ENCODE data around the gene PEX10. TPM values are rescaled to one million over a fixed set of nuclear protein-coding genes. Genes with fewer than 3 reads are reported as not detected.

The PEX10 gene
- total and polyA plus RNA-seq, 8 donors: 10.1 to 16.8 (median 12.2) TPM

GRCh38 chr1:2458687-2459086 is 46.3 kb upstream of the PEX10 start:
- no peak for TF ChIP-seq CTCF (IDR thresholded peaks at IDR 0.05)
- WGBS, 2 donors: 65 to 80% methylated on average over 18 of the region's 18 CpGs
- Histone ChIP-seq H3K4me1 (no peaks in the 10 kb centered on the region), H3K36me3 (no peaks in the 10 kb centered on the region), H3K9me3 (no peaks in the 10 kb centered on the region), H3K4me3 (no peak overlapping the region), H3K27me3 (no peaks in the 10 kb centered on the region), H3K27ac (no peak overlapping the region)
- DNase-seq: no peak
- no peak for ATAC-seq
- FAIRE-seq: no peak
- intact Hi-C loops (cut with DNase I): no loop called here

- H3K4me3 ChIP-seq: no peak overlapping the region
- FAIRE-seq (no peak), ATAC-seq (no peak), DNase-seq (no peak)
- intact Hi-C loops (cut with DNase I): no loop called here
- WGBS, 2 donors: 58 to 63% methylated on average over 17 of the region's 17 CpGs
- no peaks in the 10 kb centered on the region for H3K27me3 ChIP-seq
- no peaks in the 10 kb centered on the region for H3K4me1 ChIP-seq
- H3K9me3 ChIP-seq: no peaks in the 10 kb centered on the region
- TF ChIP-seq CTCF (IDR thresholded peaks at IDR 0.05): no peak
- no peaks in the 10 kb centered on the region for H3K36me3 ChIP-seq
- H3K27ac ChIP-seq: no peak overlapping the region
Measured at GRCh38 chr1:2457444-2457843, 45.1 kb upstream of the PEX10 start.

GRCh38 chr1:2455757-2456156 is 43.4 kb upstream of the PEX10 start:
- Histone ChIP-seq H3K4me1 (no peaks in the 10 kb centered on the region), H3K27me3 (no peaks in the 10 kb centered on the region), H3K36me3 (no peaks in the 10 kb centered on the region), H3K27ac (no peak overlapping the region), H3K4me3 (no peak overlapping the region), H3K9me3 (no peaks in the 10 kb centered on the region)
- intact Hi-C loops (cut with DNase I): no loop called here
- no peak for TF ChIP-seq CTCF (IDR thresholded peaks at IDR 0.05)
- no peak for FAIRE-seq
- 53 to 60% methylated on average over 20 to 21 of the region's 21 CpGs for WGBS, 2 donors
- ATAC-seq: no peak
- no peak for DNase-seq

GRCh38 chr1:2454227-2454626 is 41.9 kb upstream of the PEX10 start:
- no peak for TF ChIP-seq CTCF (IDR thresholded peaks at IDR 0.05)

GRCh38 chr1:2452932-2453315 is 40.6 kb upstream of the PEX10 start:
- H3K27ac ChIP-seq: no peak overlapping the region
- WGBS, 2 donors: 57 to 68% methylated on average over 18 to 19 of the region's 19 CpGs
- H3K4me3 ChIP-seq: no peak overlapping the region
- no peak for DNase-seq
- no peaks in the 10 kb centered on the region for H3K4me1 ChIP-seq
- no peaks in the 10 kb centered on the region for H3K9me3 ChIP-seq
- no peak for ATAC-seq
- FAIRE-seq: no peak
- no peaks in the 10 kb centered on the region for H3K27me3 ChIP-seq
- no peaks in the 10 kb centered on the region for H3K36me3 ChIP-seq
- no peak for TF ChIP-seq CTCF (IDR thresholded peaks at IDR 0.05)
- intact Hi-C loops (cut with DNase I): no loop called here

More at GRCh38 chr1:2454227-2454626, 41.9 kb upstream of the PEX10 start:
- ATAC-seq (no peak), FAIRE-seq (no peak), DNase-seq (no peak)
- Histone ChIP-seq H3K4me3 (no peak overlapping the region), H3K27ac (no peak overlapping the region), H3K27me3 (no peaks in the 10 kb centered on the region), H3K9me3 (no peaks in the 10 kb centered on the region), H3K4me1 (no peaks in the 10 kb centered on the region), H3K36me3 (no peaks in the 10 kb centered on the region)
- intact Hi-C loops (cut with DNase I): no loop called here
- 52 to 66% methylated on average over 10 of the region's 10 CpGs for WGBS, 2 donors

All from pancreas (tissue), 10 donors.